Type B pancreatic cell (in vitro differentiated cells): ENCODE results near the gene PIK3R4. TPM values are rescaled to one million over a fixed set of nuclear protein-coding genes. Genes with fewer than 3 reads are reported as not detected.

Experiments
- DNase-seq: peaks from one replicate; pipeline ENCODE4 v3.0.0; 2021; ENCODE audit warnings: mixed read lengths; ENCODE audit not compliant: unreplicated experiment; ENCODE audit errors: extremely low spot score
- H3K27ac Mint-ChIP-seq: 2 replicates; pipeline ENCODE4 v1.8.0; 2021; ENCODE audit warnings: mild to moderate bottlenecking, mixed read lengths
- H3K27me3 Mint-ChIP-seq: 2 replicates; pipeline ENCODE4 v1.8.0; 2021; ENCODE audit warnings: mixed read lengths
- H3K36me3 Mint-ChIP-seq: 2 replicates; pipeline ENCODE4 v1.8.0; 2021; ENCODE audit warnings: mixed read lengths
- H3K4me1 Mint-ChIP-seq: one replicate; pipeline ENCODE4 v1.8.0; 2021; ENCODE audit warnings: mixed read lengths; ENCODE audit not compliant: unreplicated experiment
- H3K4me3 Mint-ChIP-seq: 2 replicates; pipeline ENCODE4 v1.8.0; 2021; ENCODE audit warnings: mild to moderate bottlenecking, mixed read lengths
- H3K9me3 Mint-ChIP-seq: 2 replicates; pipeline ENCODE4 v1.8.0; 2021; ENCODE audit warnings: mixed read lengths
- total RNA-seq: library from RNA; stranded (reverse); gene quantifications from 2 replicates; pipeline ENCODE4 v1.2.1, GENCODE V29; 2021; ENCODE audit warnings: low replicate concordance
- TF ChIP-seq, protein P1 (sequence below): fragments of 200-600 bp; sonication (generic); conservative IDR thresholded peaks from 2 replicates; pipeline ENCODE4 v1.5.0; 2021; ENCODE audit warnings: antibody characterized with exemption, mild to moderate bottlenecking

The PIK3R4 gene
- total RNA-seq, 1 donor from 2014 or later = 26.0 TPM

DNA sequence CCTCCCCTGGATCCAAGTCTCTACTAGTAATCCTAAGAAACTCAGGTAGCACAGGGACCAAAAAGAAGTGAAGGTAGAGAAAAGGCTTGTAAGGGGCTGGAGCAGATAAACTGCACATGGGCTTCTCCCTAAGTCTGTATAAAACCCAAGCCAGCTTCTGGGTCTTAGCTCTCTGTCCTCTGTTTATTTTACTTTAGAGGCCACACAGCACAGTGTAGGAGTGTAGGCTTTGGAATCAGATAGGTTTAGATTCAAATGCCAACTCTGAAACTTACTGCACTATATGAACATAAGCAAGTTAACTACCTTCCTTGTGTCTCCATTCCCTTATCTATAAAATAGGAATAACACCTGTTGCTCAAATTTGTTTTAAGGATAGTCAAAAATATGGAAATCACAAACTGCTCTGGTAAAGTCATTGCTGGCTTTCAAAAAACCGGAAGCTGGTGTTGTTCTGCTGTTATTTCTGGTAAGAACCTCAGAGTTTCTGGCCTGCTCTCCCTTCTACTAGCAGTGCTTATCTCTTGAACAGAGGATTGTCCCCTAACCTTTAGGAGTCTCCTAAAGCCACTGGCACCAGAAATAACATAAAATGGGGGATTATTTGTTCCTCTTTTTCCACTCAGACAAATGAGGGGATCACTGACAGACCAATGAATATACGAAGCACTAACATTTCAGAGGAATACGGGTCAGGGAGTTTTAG lies 33.8 kb downstream of the PIK3R4 start:
- no peaks in the 10 kb centered on the region for H3K9me3 Mint-ChIP-seq
- peaks cover 33% of the 10 kb centered on the region for H3K36me3 Mint-ChIP-seq
- no peak overlapping the region for H3K27ac Mint-ChIP-seq
- H3K4me3 Mint-ChIP-seq = no peak overlapping the region
- no peak for DNase-seq
- H3K4me1 Mint-ChIP-seq = no peaks in the 10 kb centered on the region
- no peaks in the 10 kb centered on the region for H3K27me3 Mint-ChIP-seq
- TF ChIP-seq, protein P1, sequence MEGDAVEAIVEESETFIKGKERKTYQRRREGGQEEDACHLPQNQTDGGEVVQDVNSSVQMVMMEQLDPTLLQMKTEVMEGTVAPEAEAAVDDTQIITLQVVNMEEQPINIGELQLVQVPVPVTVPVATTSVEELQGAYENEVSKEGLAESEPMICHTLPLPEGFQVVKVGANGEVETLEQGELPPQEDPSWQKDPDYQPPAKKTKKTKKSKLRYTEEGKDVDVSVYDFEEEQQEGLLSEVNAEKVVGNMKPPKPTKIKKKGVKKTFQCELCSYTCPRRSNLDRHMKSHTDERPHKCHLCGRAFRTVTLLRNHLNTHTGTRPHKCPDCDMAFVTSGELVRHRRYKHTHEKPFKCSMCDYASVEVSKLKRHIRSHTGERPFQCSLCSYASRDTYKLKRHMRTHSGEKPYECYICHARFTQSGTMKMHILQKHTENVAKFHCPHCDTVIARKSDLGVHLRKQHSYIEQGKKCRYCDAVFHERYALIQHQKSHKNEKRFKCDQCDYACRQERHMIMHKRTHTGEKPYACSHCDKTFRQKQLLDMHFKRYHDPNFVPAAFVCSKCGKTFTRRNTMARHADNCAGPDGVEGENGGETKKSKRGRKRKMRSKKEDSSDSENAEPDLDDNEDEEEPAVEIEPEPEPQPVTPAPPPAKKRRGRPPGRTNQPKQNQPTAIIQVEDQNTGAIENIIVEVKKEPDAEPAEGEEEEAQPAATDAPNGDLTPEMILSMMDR = no peak

DNA sequence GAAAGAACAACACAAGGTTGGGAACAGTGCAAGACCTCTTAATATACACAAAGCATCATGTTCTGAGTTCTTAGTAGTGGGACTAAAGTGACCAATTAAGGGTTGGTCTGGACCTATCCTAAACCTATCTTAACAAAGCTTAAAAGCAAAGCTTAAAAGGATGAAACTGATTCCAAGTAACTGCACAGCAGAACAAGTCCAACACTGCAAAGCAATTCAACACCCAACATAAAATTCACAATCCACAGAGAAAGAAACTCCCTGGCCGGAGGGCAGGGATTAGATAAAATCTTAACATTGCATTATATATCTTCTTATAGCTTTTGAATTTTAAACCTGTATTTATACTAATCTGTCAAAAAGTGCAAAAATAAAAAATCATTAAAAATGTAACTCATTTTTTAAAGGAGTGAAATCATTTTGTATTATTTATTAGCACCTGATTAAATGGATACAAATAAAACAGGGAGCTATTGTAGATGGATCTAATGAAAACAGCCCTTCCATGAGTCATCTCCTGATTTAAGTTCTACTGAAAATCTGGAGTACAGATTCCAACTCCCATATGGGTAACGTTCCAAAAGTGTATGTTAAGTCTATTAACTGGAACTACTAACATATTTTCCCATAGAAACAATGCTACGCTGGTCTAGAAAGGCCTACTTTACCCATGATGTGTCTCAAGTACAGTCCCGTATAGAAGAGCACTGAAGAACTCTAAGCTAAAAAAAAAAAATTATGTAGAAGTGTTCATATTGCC lies 34.9 kb downstream of the PIK3R4 start:
- DNase-seq = no peak
- Mint-ChIP-seq H3K27me3 (no peaks in the 10 kb centered on the region), H3K36me3 (peaks cover 26% of the 10 kb centered on the region), H3K4me1 (no peaks in the 10 kb centered on the region), H3K27ac (no peak overlapping the region), H3K9me3 (no peaks in the 10 kb centered on the region), H3K4me3 (no peak overlapping the region)
- TF ChIP-seq, protein P1 = no peak

DNA sequence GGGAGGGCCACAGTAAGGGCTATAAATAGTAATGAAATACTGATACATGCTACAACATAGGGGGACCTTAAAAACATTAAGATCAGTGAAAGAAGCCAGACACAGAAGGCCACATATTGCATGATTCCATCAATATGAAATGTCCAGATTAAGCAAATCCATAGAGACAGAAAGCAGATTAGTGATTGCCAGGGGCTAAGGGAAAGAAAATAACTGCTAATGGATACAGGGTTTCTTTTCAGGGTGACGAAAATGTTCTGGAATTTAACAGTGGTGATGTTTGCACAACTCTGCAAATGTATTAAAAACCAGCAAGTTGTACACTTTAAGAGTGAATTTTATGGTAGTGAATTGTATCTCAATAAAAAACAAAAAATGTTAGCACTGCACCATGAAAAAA lies 37.0 kb downstream of the PIK3R4 start:
- Mint-ChIP-seq H3K4me1 (no peaks in the 10 kb centered on the region), H3K27me3 (no peaks in the 10 kb centered on the region), H3K4me3 (no peak overlapping the region), H3K36me3 (peaks cover 22% of the 10 kb centered on the region), H3K9me3 (no peaks in the 10 kb centered on the region), H3K27ac (no peak overlapping the region)
- DNase-seq = no peak
- TF ChIP-seq, protein P1 = no peak

DNA sequence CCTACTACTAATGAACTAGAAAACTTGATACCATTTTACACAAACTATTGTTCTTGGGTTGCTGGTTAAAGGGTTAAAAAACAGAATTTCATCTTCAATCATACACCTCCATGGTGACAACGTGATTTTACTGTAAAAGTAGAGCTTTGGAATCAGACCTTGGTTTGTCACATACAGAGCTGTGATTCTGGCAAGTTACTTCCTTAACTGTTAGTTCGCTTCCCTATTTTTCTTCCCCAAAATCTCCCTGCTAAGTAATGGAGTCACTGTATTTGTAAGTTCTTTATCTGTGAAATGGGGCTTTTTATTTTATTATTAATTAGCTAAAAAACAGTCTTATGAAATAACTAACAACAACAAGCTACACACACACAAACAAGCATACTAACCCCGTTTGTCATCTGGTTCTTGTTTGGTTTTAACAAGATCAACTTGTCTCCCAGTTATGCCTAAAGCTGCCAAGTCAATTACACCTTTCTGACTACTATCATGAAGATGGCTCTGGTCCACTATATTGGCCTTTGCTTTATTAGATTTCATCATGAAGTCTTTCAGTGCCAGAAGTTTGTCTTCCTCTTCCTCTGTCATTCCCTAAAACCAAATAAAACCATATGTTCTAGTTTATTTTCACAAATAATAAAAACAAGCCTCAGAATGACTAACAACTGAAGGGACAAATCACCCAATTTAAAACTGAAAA lies 38.6 kb downstream of the PIK3R4 start:
- H3K27me3 Mint-ChIP-seq = no peaks in the 10 kb centered on the region
- peaks cover 25% of the 10 kb centered on the region for H3K36me3 Mint-ChIP-seq
- TF ChIP-seq, protein P1 = no peak
- no peak for DNase-seq
- H3K4me3 Mint-ChIP-seq = no peak overlapping the region
- H3K4me1 Mint-ChIP-seq = no peaks in the 10 kb centered on the region
- no peak overlapping the region for H3K27ac Mint-ChIP-seq
- H3K9me3 Mint-ChIP-seq = no peaks in the 10 kb centered on the region

- no peak for DNase-seq
- TF ChIP-seq, protein P1 = no peak
- Mint-ChIP-seq H3K36me3 (peaks cover 31% of the 10 kb centered on the region), H3K27me3 (no peaks in the 10 kb centered on the region), H3K4me3 (no peak overlapping the region), H3K9me3 (no peaks in the 10 kb centered on the region), H3K4me1 (no peaks in the 10 kb centered on the region), H3K27ac (no peak overlapping the region)
Measured at GRCh38 chr3:130705501-130705900, 41.1 kb downstream of the PIK3R4 start.
